SU-DHL-6 (cell line): ENCODE results near the gene GPSM1.

Experiments
- H2AFZ ChIP-seq: fragments of 200-600 bp; sonication (generic); 2 replicates; pipeline ENCODE4 v1.6.1; 2014; ENCODE audit warnings: low read depth, mild to moderate bottlenecking, moderate library complexity, mixed read lengths, antibody characterized with exemption, low read length; ENCODE audit not compliant: severe bottlenecking
- H3F3A ChIP-seq: fragments of 200-600 bp; shearing (Covaris generic); 2 replicates; pipeline ENCODE4 v1.6.0; 2016; ENCODE audit warnings: antibody characterized with exemption, mild to moderate bottlenecking; ENCODE audit not compliant: insufficient read depth
- H3K27ac ChIP-seq: fragments of 200-600 bp; sonication (generic); 2 replicates; pipeline ENCODE4 v1.5.1; 2016; ENCODE audit warnings: low read depth, mild to moderate bottlenecking, low read length, moderate library complexity, mixed read lengths
- H3K27me3 ChIP-seq: fragments of 200-600 bp; sonication (generic), shearing (Covaris generic); 2 replicates; pipeline ENCODE4 v1.6.0; 2014; ENCODE audit warnings: mild to moderate bottlenecking, low read length
- H3K36me3 ChIP-seq: fragments of 200-600 bp; sonication (generic); 2 replicates; pipeline ENCODE4 v1.6.1; 2014; ENCODE audit warnings: mild to moderate bottlenecking, low read length, mixed read lengths
- H3K4me2 ChIP-seq: fragments of 300-600, 200-600 bp; shearing (Covaris generic), sonication (generic); 2 replicates; pipeline ENCODE4 v1.6.0; 2014; ENCODE audit warnings: low read length, low read depth, mild to moderate bottlenecking; ENCODE audit not compliant: poor library complexity, severe bottlenecking
- H3K4me3 ChIP-seq: fragments of 200-600 bp; sonication (generic); 2 replicates; pipeline ENCODE4 v1.5.1; 2014; ENCODE audit warnings: antibody characterized with exemption, low read length, mild to moderate bottlenecking, mixed read lengths; ENCODE audit not compliant: insufficient read depth, poor library complexity, severe bottlenecking
- H3K79me2 ChIP-seq: fragments of 200-600 bp; sonication (generic); 2 replicates; pipeline ENCODE4 v1.6.1; 2014; ENCODE audit warnings: mild to moderate bottlenecking, low read length, moderate library complexity; ENCODE audit not compliant: insufficient read depth
- H3K9ac ChIP-seq: fragments of 200-600 bp; sonication (generic); 2 replicates; pipeline ENCODE4 v1.7.0; 2014; ENCODE audit warnings: mild to moderate bottlenecking, low read length
- H3K9me2 ChIP-seq: fragments of 200-600 bp; sonication (generic); replicated peaks from 2 replicates; pipeline ENCODE4 v1.6.1; 2014; ENCODE audit warnings: low read length; ENCODE audit not compliant: insufficient read depth
- H3K9me3 ChIP-seq: fragments of 200-600 bp; sonication (generic); 2 replicates; pipeline ENCODE4 v1.6.1; 2014; ENCODE audit warnings: low read length, mixed read lengths; ENCODE audit not compliant: insufficient read depth
- H4K20me1 ChIP-seq: fragments of 200-600 bp; sonication (generic); 2 replicates; pipeline ENCODE4 v1.6.1; 2014; ENCODE audit warnings: low read depth, mild to moderate bottlenecking, antibody characterized with exemption, low read length, moderate library complexity, mixed read lengths
- EZH2phosphoT487 ChIP-seq: fragments of 200-600 bp; sonication (generic), shearing (Covaris generic); conservative IDR thresholded peaks from 2 replicates; pipeline ENCODE4 v1.6.1; 2018; ENCODE audit warnings: mild to moderate bottlenecking, antibody characterized with exemption, low read length, moderate library complexity, mixed read lengths
- TF ChIP-seq, protein P1 (sequence below): fragments of 200-600 bp; sonication (generic); IDR thresholded peaks from one replicate; pipeline ENCODE4 v1.5.1; 2017; ENCODE audit warnings: antibody characterized with exemption, mild to moderate bottlenecking, low read length, moderate library complexity; ENCODE audit not compliant: insufficient read depth, poor library complexity, severe bottlenecking

GPSM1 gene

DNA sequence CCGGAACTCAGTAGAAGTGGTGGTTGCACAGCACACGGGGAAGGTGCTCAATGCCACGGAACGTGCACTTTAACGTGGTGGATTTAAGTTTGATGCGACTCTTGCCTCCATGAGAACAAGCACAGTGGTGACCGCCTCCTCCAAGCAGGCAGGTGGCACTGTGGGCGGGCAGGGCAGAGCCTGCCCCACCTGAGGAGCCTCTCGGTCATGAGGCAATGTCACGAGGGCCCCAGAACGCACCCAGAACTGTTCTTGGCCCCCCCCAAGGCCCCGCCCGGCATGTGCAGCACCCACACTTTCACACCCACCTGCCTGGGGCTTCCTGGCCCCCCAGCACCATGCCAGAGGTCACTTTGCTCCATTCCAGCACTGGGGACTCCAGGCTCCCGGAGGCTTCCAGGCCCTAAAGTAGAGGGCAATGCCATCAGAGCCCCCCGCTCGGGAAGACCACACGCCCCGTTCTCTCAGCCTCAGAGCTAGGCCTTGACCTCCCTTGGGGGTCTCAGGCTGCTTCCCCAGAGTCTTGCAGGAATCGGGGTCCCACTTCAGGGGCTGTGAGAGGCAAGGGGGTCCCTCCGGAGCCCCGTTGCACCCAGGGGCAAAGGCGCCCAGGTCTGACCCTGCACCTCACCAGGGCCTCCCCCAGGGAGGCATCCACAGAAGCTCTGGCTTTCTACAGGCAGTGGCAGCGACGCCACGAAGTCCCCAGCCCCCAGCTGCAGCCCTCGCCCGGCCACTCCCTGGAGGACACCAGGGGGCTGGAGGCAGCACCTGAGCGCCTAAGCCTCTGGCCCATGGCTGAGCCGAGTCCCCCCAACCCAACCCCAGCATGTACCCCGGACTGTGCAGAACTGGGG lies 37.5 kb upstream of the GPSM1 start:
- Histone ChIP-seq H3K27ac (no peak overlapping the region), H3K9ac (no peak overlapping the region), H3K79me2 (no peaks in the 10 kb centered on the region), H4K20me1 (no peaks in the 10 kb centered on the region), H3K9me3 (no peaks in the 10 kb centered on the region; the same call in 1 of the 2 replicates), H3K9me2 (no peaks in the 10 kb centered on the region), H2AFZ (no peak overlapping the region), H3K4me3 (no peak overlapping the region), H3K27me3 (no peaks in the 10 kb centered on the region), H3K4me2 (no peak overlapping the region), H3K36me3 (no peaks in the 10 kb centered on the region), H3F3A (no peaks in the 10 kb centered on the region)
- TF ChIP-seq EZH2phosphoT487, result no peak
- TF ChIP-seq, protein P1, sequence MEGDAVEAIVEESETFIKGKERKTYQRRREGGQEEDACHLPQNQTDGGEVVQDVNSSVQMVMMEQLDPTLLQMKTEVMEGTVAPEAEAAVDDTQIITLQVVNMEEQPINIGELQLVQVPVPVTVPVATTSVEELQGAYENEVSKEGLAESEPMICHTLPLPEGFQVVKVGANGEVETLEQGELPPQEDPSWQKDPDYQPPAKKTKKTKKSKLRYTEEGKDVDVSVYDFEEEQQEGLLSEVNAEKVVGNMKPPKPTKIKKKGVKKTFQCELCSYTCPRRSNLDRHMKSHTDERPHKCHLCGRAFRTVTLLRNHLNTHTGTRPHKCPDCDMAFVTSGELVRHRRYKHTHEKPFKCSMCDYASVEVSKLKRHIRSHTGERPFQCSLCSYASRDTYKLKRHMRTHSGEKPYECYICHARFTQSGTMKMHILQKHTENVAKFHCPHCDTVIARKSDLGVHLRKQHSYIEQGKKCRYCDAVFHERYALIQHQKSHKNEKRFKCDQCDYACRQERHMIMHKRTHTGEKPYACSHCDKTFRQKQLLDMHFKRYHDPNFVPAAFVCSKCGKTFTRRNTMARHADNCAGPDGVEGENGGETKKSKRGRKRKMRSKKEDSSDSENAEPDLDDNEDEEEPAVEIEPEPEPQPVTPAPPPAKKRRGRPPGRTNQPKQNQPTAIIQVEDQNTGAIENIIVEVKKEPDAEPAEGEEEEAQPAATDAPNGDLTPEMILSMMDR, result no peak

DNA sequence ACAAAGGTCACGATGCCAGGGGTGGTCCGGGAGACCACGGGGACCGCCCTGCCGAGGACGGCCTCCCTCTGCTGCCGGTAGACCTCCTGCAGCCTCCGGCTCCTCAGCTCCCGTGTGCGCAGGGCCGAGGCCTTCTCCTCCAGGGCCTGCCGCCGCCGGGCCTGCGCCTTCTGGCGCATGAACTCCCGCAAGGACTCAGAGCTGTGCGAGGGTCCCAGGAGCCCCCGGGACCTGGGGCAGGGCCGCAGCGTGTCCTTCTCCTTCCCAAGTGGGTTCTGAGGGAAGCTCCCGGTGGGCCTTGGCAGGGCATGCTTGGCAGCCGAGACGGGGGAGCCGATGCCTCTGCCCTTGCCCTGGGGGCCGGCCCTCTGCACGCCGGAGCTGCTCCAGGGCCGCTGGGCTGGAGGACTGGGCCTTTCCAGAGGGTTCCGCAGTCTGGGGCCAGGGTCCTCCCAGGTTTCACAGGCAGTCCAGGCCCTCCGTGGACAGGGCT lies 36.8 kb upstream of the GPSM1 start:
- no peaks in the 10 kb centered on the region for H3K79me2 ChIP-seq
- H3K9ac ChIP-seq, result no peak overlapping the region
- no peak overlapping the region for H3K4me2 ChIP-seq
- TF ChIP-seq, protein P1, result no peak
- no peak for TF ChIP-seq EZH2phosphoT487
- no peaks in the 10 kb centered on the region for H4K20me1 ChIP-seq
- H3F3A ChIP-seq, result no peaks in the 10 kb centered on the region
- no peaks in the 10 kb centered on the region for H3K9me2 ChIP-seq
- no peak overlapping the region for H3K4me3 ChIP-seq
- no peak overlapping the region for H2AFZ ChIP-seq
- no peaks in the 10 kb centered on the region; the same call in 1 of the 2 replicates for H3K9me3 ChIP-seq
- H3K36me3 ChIP-seq, result no peaks in the 10 kb centered on the region
- no peak overlapping the region for H3K27ac ChIP-seq
- no peaks in the 10 kb centered on the region for H3K27me3 ChIP-seq

DNA sequence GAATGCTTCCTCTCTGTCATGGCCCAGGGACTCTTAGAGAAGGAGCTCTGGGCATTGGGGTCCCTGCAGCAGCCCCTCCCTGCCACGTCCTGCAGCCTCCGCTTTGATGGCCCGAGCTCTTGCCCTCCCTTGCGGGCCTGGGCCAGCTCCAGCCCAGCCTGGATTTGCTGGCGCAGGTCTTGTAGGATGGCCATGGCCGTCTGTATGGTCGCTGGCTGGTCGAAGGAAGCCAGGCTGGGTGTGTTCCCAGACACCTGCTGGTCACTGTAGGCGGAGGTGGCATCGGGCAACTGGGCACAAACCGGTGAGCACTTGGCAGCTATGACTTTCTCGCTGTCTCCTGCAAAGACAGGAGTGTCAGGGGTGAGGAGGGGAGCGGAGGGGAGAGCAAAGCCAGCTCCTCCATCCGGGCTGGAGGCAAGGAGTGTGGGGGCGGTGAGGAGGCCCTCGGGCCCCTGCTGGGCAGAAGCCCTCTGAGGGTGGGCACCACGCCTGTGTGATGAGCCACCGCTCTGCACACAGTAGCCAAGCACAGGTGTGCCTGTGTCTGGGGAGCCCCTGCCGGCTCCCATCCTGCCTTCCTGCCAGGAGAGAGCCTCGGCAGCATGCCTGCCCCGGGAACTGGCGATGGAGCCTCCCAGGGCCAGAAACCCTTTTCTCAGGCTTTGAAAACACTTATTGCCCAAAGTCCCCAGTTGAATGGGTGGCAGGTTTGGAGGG lies 35.9 kb upstream of the GPSM1 start:
- H3K79me2 ChIP-seq, result no peaks in the 10 kb centered on the region
- no peak overlapping the region for H3K4me3 ChIP-seq
- no peak overlapping the region for H3K4me2 ChIP-seq
- H3K9me3 ChIP-seq, result no peaks in the 10 kb centered on the region; the same call in 1 of the 2 replicates
- no peaks in the 10 kb centered on the region for H3F3A ChIP-seq
- H4K20me1 ChIP-seq, result no peaks in the 10 kb centered on the region
- H3K36me3 ChIP-seq, result no peaks in the 10 kb centered on the region
- H3K27ac ChIP-seq, result no peak overlapping the region
- H3K27me3 ChIP-seq, result no peaks in the 10 kb centered on the region
- no peak overlapping the region for H3K9ac ChIP-seq
- no peak overlapping the region for H2AFZ ChIP-seq
- TF ChIP-seq EZH2phosphoT487, result no peak
- TF ChIP-seq, protein P1, result no peak
- no peaks in the 10 kb centered on the region for H3K9me2 ChIP-seq
